GM20000 (cell line): ENCODE results near the gene INSIG1.

Experiments used
- DNase-seq: peaks from one replicate; pipeline ENCODE4 v3.0.0; 2012; ENCODE audit warnings: low spot score
- CTCF ChIP-seq: IDR thresholded peaks from 2 replicates; pipeline ENCODE4 v1.5.1; 2012; ENCODE audit warnings: mild to moderate bottlenecking, control low read depth; ENCODE audit errors: extremely low read depth, missing control alignments

The INSIG1 gene

DNA sequence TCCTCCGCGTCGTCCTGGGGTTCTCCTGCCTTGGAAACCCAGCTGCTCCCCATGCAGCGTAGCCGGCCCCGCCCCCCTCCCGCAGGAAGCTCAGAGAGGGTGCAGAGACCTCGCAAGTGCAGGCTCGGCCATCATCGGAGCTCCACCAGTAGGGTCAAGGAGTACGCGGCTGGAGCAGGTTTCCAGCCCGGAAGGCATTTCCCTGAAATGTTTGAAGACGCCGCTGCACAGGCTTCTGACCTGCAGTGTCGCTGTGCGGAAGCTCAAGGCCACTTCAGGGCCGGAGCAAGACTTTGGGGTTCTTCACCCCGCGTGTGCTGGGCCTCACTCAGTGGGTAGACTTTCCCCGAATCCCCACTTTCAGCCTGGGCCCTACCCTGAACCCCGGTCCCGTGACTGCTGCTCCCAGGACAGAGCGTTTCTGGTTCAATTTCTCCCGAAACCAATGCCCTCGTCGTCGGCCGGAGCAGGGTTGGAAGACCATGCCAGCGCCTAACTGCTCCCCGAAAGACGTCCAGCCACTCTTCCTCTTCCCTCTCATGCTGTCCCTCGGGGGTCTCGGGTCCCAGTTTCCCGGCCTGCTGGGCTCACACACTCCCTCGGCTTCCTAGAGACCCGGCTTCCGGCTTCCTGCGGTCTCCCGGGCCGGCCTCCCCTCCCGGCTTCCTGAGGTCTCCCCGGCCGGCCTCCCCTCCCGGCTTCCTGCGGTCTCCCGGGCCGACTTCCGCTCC, 52.1 kb downstream of the INSIG1 start:
- no peak for DNase-seq
- TF ChIP-seq CTCF: no peak

- no peak for DNase-seq
- TF ChIP-seq CTCF: no peak
Measured at GRCh38 chr7:155351120-155351870, 53.6 kb downstream of the INSIG1 start.

DNA sequence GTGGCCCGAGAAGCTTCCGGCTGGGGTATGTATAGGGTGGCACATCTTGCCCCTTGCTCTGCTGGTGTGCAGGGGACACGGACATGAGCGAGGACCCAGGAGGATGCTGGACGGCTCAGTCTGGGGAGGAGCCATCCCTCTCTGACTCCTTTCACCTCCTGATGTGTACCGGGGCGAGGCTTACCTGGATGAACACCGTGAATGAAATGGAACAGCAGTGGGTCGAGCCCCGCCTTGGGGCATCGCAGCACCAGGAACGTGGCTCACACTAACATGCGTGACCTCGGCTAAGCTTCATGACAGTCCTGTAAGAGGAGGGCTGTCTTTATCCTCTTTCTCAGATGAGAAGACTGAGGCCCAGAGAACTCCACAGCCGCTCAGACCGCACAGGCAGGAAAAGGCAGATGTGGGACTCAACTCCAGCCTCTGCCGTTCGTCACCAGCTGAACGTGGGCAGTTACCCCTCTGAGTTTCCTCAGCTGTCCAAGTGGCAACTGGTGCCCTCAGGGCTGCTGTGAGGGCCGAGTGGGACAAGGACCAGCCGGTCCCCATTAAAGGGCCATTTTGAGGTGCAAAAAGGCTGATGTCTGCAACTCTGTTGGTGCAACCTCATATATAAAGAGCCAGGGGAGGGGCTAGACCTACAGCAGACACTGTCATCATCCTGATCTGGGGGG, 54.5 kb downstream of the INSIG1 start:
- no peak for TF ChIP-seq CTCF
- no peak for DNase-seq

DNA sequence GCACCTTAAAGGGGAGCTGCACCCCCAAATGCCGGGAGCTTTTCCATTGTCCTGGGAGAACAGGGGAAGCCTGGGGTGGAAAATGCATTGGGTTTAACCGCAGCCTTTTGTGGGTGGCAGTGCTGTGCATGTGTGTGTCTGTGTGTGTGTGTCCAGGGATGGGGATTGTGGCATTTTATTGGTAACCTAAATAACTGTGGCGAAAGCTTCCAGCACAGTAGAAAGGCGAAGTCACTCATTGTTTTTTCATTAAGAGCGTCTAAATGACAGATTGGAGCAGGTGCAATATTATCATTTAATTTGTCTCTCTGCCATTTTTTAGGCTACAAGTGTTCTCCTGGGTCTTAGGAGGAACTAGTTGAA, 55.1 kb downstream of the INSIG1 start:
- DNase-seq: no peak
- TF ChIP-seq CTCF: no peak

- no peak for TF ChIP-seq CTCF
- no peak for DNase-seq
Measured at GRCh38 chr7:155353256-155353897, 55.7 kb downstream of the INSIG1 start.

DNA sequence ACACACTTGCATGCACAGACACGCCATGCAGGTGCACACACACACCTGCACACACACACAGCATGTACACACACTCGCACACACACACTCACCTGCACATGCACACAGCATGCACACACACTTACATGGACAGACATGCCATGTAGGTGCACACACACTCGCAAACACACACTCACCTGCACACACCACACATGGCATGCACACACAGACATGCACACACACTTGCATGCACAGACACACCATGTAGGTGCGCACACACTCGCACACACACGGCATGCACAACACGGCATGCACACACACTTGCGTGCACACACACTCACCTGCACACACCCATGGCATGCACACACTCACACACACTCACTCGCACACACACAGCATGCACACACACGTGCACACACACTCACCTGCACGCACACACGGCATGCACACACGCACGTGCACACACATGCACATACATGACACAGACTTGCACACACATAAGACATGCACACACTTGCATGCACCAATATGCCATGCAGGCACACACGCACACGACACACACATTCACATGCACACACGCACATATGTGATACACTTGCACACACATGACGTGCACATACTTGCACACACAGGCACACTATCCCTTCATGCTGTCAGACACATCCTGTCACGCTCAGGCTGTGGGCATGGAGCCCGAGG, 56.8 kb downstream of the INSIG1 start:
- TF ChIP-seq CTCF: no peak
- no peak for DNase-seq
